GM23248 (cell line): Measurements from ENCODE around the gene GLT6D1.

Source experiments
- EZH2 ChIP-seq: fragments of 200-600 bp; sonication (generic); IDR thresholded peaks from 2 replicates; pipeline ENCODE4 v1.6.1; 2018; ENCODE audit warnings: antibody characterized with exemption, mild to moderate bottlenecking; ENCODE audit not compliant: insufficient read depth, poor library complexity, severe bottlenecking
- EZH2phosphoT487 ChIP-seq: fragments of 200-600 bp; sonication (generic); IDR thresholded peaks from 2 replicates; pipeline ENCODE4 v1.6.1; 2018; ENCODE audit warnings: antibody characterized with exemption, moderate library complexity, mild to moderate bottlenecking, low read depth; ENCODE audit not compliant: insufficient read depth

DNA sequence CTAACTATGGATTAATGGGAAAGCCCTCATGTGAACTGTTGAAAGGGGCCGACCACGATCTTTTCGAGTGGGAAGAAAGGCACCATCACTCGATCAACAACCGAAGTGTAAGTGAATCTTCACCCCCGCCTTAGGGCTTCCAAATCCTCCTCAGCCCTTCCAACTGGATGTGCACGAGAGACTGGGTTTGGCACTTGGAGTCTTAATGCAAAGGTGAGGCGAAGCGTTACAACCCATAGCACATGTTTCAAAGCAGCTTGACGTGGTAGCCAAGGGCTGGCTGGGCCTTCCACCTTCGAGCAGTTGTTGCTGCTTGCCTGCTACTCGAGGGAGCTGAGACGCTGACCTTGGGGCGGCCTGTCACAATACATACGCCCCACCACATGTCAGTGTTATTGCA is 18.1 kb upstream of the GLT6D1 start:
- TF ChIP-seq EZH2 (no peak), EZH2phosphoT487 (no peak)
